Muscle of arm (tissue), 12 donors: ENCODE data around the gene CADPS2. TPM values are rescaled to one million over a fixed set of nuclear protein-coding genes. Genes with fewer than 3 reads are reported as not detected.

Experiments used
- DNase-seq: peaks from one replicate; pipeline ENCODE4 v3.0.0-alpha.2; 2013
- polyA plus RNA-seq, 12 donors: library from polyadenylated mRNA; unstranded; fragments of 120-200 nt; gene quantifications; one replicate each; pipeline ENCODE4 v1.2.1, GENCODE V29; 2013; ENCODE audit not compliant: insufficient read length in 12 of 12

The CADPS2 gene
- polyA plus RNA-seq, 12 donors: 2.9 to 10.1 (median 4.7) TPM; not detected in 2

GRCh38 chr7:122602800-122603199 lies 283.5 kb downstream of the CADPS2 start:
- DNase-seq: no peak

GRCh38 chr7:122600630-122601029 lies 285.6 kb downstream of the CADPS2 start:
- DNase-seq: no peak

- DNase-seq: no peak
Observed at GRCh38 chr7:122600042-122600441, 286.2 kb downstream of the CADPS2 start.

GRCh38 chr7:122597277-122597676 lies 289.0 kb downstream of the CADPS2 start:
- no peak for DNase-seq

- DNase-seq: no peak
Observed at GRCh38 chr7:122595885-122596284, 290.4 kb downstream of the CADPS2 start.

GRCh38 chr7:122588621-122589020 lies 297.6 kb downstream of the CADPS2 start:
- DNase-seq: no peak

GRCh38 chr7:122584676-122585251 lies 301.5 kb downstream of the CADPS2 start:
- no peak for DNase-seq

- DNase-seq: no peak
Observed at GRCh38 chr7:122578350-122578749, 307.9 kb downstream of the CADPS2 start.

GRCh38 chr7:122577449-122578003 lies 308.7 kb downstream of the CADPS2 start:
- DNase-seq: no peak

- no peak for DNase-seq
Observed at GRCh38 chr7:122572706-122573105, 313.6 kb downstream of the CADPS2 start.

- no peak for DNase-seq
Observed at GRCh38 chr7:122561326-122561725, 324.9 kb downstream of the CADPS2 start.

- no peak for DNase-seq
Observed at GRCh38 chr7:122556873-122557542, 329.3 kb downstream of the CADPS2 start.

- DNase-seq: no peak
Observed at GRCh38 chr7:122556219-122556618, 330.0 kb downstream of the CADPS2 start.

GRCh38 chr7:122553761-122554160 lies 332.5 kb downstream of the CADPS2 start:
- DNase-seq: no peak

- DNase-seq: no peak
Observed at GRCh38 chr7:122552769-122553168, 333.5 kb downstream of the CADPS2 start.

- no peak for DNase-seq
Observed at GRCh38 chr7:122550545-122550944, 335.7 kb downstream of the CADPS2 start.

GRCh38 chr7:122549578-122549977 lies 336.7 kb downstream of the CADPS2 start:
- no peak for DNase-seq

GRCh38 chr7:122546496-122546895 lies 339.8 kb downstream of the CADPS2 start:
- no peak for DNase-seq

GRCh38 chr7:122544463-122544862 lies 341.8 kb downstream of the CADPS2 start:
- peak; percentile 2 for DNase-seq

GRCh38 chr7:122543891-122544290 lies 342.4 kb downstream of the CADPS2 start:
- DNase-seq: no peak

GRCh38 chr7:122543166-122543565 lies 343.1 kb downstream of the CADPS2 start:
- no peak for DNase-seq

GRCh38 chr7:122535086-122535485 lies 351.2 kb downstream of the CADPS2 start:
- no peak for DNase-seq
